ENCODE data around the gene NTSR1. TPM values are rescaled to one million over a fixed set of nuclear protein-coding genes. Genes with fewer than 3 reads are reported as not detected.

The NTSR1 gene
- total and polyA plus RNA-seq, 2 donors (not counting 1 experiment from before 2014, with no cell fraction given): not detected

GRCh38 chr20:62723351-62723750 is 14.7 kb downstream of the NTSR1 start:
- H4K20me1 ChIP-seq (ENCODE audit: control insufficient read depth, insufficient read depth, low read length, poor library complexity, severe bottlenecking): no peaks in the 10 kb centered on the region
- Mint-ChIP-seq H3K27ac (no peak overlapping the region), H3K4me1 (peaks cover 1% of the 10 kb centered on the region), H3K27me3 (peaks cover 32% of the 10 kb centered on the region), H3K9me3 (ENCODE audit: insufficient read depth) (peaks cover 21% of the 10 kb centered on the region), H3K4me3 (no peak overlapping the region)
- H3K79me2 ChIP-seq (ENCODE audit: control insufficient read depth, insufficient read depth, low read length): no peaks in the 10 kb centered on the region
- no peak overlapping the region for H3K4me2 ChIP-seq (replicated peaks; ENCODE audit: low read depth, low read length, poor library complexity, severe bottlenecking)
- H3K36me3 ChIP-seq (replicated peaks in 1 of 2; ENCODE audit: control extremely low read depth in 1 of 2, control insufficient read depth in 1 of 2, extremely low read depth in 1 of 2, insufficient read depth in 2 of 2, low read length in 1 of 2): no peaks in the 10 kb centered on the region
- no peak overlapping the region for H3K27ac ChIP-seq (ENCODE audit: low read length in 2 of 2)
- peaks cover 0 to 27% (median 20%) of the 10 kb centered on the region in 3 donors for H3K9me3 ChIP-seq (ENCODE audit: control extremely low read depth in 1 of 3, control insufficient read depth in 2 of 3, insufficient read depth in 1 of 3, low read length in 2 of 3)
- DNase-seq: no peak
- no peak overlapping the region for H3K9ac ChIP-seq (ENCODE audit: low read length)
- H3K27me3 ChIP-seq (replicated peaks in 1 of 4; ENCODE audit: control extremely low read depth in 1 of 4, control insufficient read depth in 3 of 4, insufficient read depth in 4 of 4, low read length in 3 of 4): peaks cover 0 to 33% (median 2%) of the 10 kb centered on the region in 4 experiments
- intact Hi-C loops (cut with micrococcal nuclease): no loop called here
- POLR2A ChIA-PET: no interaction called here
- H3K4me1 ChIP-seq (ENCODE audit: control insufficient read depth in 2 of 2, insufficient read depth in 2 of 2, low read length in 2 of 2): peaks cover 0 to 4% of the 10 kb centered on the region in 2 donors
- WGBS (ENCODE audit: insufficient coverage): 86% methylated on average over 12 of the region's 13 CpGs
- CTCF ChIA-PET: interaction anchor here (0.8 kb wide), 1 partner anchor 9 kb away, joined by 4 read pairs; no protein-coding TSS in a partner anchor
- ATAC-seq (ENCODE audit: low read depth): no peak
- H2AFZ ChIP-seq (ENCODE audit: insufficient read depth, low read depth, low read length, poor library complexity, severe bottlenecking): no peak overlapping the region
- H3K4me3 ChIP-seq (ENCODE audit: control extremely low read depth in 1 of 5, extremely low read depth in 1 of 5, insufficient read depth in 1 of 5, low read depth in 2 of 5, low read length in 4 of 5): no peak overlapping the region
- TF ChIP-seq EZH2 (IDR thresholded peaks at IDR 0.05; ENCODE audit: borderline replicate concordance, insufficient read depth, low read depth, low read length, poor library complexity, severe bottlenecking) (no peak), CTCF (IDR thresholded peaks at IDR 0.05) (no peak)

DNA sequence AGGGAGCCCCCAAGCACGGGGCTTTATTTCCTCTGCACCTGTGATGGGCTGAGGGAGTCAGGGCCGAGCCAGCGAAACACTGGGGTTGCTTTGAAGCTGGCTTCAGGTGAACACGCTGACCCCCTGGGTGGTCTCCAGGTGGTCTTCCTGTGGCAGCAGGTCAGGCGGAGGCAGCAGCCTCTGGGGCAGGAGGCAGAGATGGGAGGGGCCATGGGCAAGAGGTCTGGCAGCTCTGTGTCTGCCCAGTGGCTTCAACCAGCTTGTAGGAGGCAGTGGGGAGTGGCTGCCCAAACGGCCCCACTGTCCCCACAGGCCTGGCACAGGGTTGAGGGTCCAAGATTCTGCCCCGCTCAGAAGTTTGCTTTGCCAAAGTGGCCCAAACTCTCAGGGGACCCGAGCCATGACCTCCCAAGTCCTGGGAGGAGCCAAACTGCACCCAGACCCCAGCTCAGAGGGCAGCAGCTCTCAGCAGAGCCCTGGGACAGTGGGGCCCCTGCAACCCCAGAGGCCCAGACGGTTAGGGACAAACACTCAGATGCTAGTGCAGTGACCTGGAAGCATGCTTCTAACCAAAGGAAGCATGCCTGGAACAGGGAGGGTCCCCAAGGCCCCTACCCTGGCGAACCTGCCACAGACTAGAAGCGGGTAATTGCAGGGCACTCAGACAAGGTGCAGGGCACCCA is 15.3 kb downstream of the NTSR1 start:
- H3K4me3 ChIP-seq (ENCODE audit: control extremely low read depth in 1 of 5, extremely low read depth in 1 of 5, insufficient read depth in 1 of 5, low read depth in 2 of 5, low read length in 4 of 5): no peak overlapping the region
- Mint-ChIP-seq H3K27ac (no peak overlapping the region), H3K4me3 (no peak overlapping the region), H3K9me3 (ENCODE audit: insufficient read depth) (peaks cover 18% of the 10 kb centered on the region), H3K4me1 (peaks cover 1% of the 10 kb centered on the region), H3K27me3 (peaks cover 33% of the 10 kb centered on the region)
- H3K79me2 ChIP-seq (ENCODE audit: control insufficient read depth, insufficient read depth, low read length): no peaks in the 10 kb centered on the region
- intact Hi-C loops (cut with micrococcal nuclease): no loop called here
- no peaks in the 10 kb centered on the region for H4K20me1 ChIP-seq (ENCODE audit: control insufficient read depth, insufficient read depth, low read length, poor library complexity, severe bottlenecking)
- H3K27ac ChIP-seq (ENCODE audit: low read length in 2 of 2): no peak overlapping the region
- no peaks in the 10 kb centered on the region for H3K36me3 ChIP-seq (replicated peaks in 1 of 2; ENCODE audit: control extremely low read depth in 1 of 2, control insufficient read depth in 1 of 2, extremely low read depth in 1 of 2, insufficient read depth in 2 of 2, low read length in 1 of 2)
- H3K9ac ChIP-seq (ENCODE audit: low read length): no peak overlapping the region
- no peak overlapping the region for H2AFZ ChIP-seq (ENCODE audit: insufficient read depth, low read depth, low read length, poor library complexity, severe bottlenecking)
- no peak overlapping the region for H3K4me2 ChIP-seq (replicated peaks; ENCODE audit: low read depth, low read length, poor library complexity, severe bottlenecking)
- H3K9me3 ChIP-seq (ENCODE audit: control extremely low read depth in 1 of 3, control insufficient read depth in 2 of 3, insufficient read depth in 1 of 3, low read length in 2 of 3): peaks cover 0 to 27% (median 20%) of the 10 kb centered on the region in 3 donors
- ChIA-PET CTCF (interaction anchor here (0.8 kb wide), 1 partner anchor 8 kb away, joined by 4 read pairs; no protein-coding TSS in a partner anchor), POLR2A (no interaction called here)
- ATAC-seq (ENCODE audit: low read depth) (no peak), DNase-seq (no peak)
- peaks cover 0 to 6% of the 10 kb centered on the region in 2 donors for H3K4me1 ChIP-seq (ENCODE audit: control insufficient read depth in 2 of 2, insufficient read depth in 2 of 2, low read length in 2 of 2)
- peaks cover 0 to 33% (median 2%) of the 10 kb centered on the region in 4 experiments for H3K27me3 ChIP-seq (replicated peaks in 1 of 4; ENCODE audit: control extremely low read depth in 1 of 4, control insufficient read depth in 3 of 4, insufficient read depth in 4 of 4, low read length in 3 of 4)
- no peak for TF ChIP-seq EZH2 (IDR thresholded peaks at IDR 0.05; ENCODE audit: borderline replicate concordance, insufficient read depth, low read depth, low read length, poor library complexity, severe bottlenecking)
- TF ChIP-seq CTCF (IDR thresholded peaks at IDR 0.05): no peak
- 46% methylated on average over 11 of the region's 11 CpGs for WGBS (ENCODE audit: insufficient coverage)

All from B cell (primary cell).